Measurements from ENCODE around the gene EDDM3A.
A peak's percentile ranks its signal among the peaks of the same experiment; 100 is the strongest.
"Not testable (repeated sequence)": the region's sequence is repeated elsewhere in the genome, so short reads cannot be mapped to it uniquely, and the experiment has no call there.

Gene EDDM3A

DNA sequence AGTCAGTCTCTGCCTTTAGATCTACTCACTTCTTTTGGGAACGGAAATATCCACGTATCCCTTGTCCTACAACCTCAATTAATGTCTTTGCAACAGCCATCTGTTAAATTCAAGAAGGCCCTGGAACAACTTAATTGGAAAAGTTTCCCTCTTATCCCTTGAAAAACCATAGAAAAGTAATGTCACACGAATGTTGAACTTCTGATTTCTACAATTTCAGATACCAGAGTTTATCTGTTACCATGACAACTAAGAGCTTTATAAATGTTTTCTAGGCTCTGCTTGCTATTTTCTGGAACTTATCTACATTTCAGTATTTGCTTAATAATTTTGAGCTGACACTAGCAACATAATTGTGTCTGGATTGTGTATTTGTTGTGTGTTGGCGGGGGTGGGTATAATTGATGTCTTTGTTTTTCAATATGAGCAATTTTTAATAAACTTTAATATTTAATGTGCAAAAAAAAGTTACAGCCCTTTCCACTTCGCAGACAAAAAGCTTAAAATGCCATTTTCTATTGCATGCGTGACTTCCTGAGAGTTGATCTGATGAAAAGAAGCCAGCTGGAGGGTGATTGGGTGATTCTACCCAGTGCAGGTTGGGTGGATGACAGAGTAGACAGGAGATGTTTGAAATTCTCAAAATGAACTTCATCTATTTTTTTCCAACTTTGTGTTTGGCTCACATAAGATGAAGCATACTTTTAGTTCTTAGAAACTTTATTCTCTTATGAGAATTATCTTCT is 11.8 kb upstream of the EDDM3A start:
- no peak for DNase-seq (ENCODE audit: low spot score)

DNA sequence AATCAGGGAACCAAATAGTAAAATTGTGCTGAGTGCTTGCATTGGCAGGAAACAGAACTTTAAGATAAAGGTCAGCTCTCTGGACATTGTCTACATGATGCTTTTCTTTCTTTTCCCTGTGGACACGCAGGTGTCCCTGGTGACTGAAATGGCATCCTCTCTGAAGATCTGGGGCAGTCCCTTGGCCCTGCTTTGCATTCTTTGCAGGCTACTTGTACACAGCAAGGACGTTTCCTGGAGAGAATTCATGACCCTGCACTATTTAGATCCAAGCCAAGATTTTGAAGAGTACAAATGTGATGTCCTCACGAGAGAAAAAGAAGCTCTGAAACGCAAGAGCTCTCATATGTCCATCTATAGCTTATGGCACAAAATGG is 11.3 kb upstream of the EDDM3A start:
- no peak for DNase-seq (ENCODE audit: low spot score)

DNA sequence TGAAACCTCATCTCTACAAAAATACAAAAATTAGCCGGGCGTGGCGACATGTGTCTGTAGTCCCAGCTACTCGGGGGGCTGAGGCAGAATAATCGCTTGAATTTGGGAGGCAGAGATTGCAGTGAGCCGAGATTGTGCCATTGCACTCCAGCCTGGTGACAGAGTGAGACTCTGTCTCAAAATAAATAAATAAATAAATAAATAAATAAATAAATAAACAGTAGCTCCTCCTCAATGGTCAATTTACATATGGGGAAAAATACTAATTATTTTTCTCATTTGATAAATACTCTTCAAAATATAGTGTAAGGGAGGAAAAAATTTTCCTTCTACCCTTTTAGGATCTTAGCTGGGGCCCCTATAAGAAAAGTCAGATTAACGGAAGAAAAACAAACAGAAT is 7.4 kb upstream of the EDDM3A start:
- DNase-seq (ENCODE audit: low spot score), result not testable (repeated sequence)

DNA sequence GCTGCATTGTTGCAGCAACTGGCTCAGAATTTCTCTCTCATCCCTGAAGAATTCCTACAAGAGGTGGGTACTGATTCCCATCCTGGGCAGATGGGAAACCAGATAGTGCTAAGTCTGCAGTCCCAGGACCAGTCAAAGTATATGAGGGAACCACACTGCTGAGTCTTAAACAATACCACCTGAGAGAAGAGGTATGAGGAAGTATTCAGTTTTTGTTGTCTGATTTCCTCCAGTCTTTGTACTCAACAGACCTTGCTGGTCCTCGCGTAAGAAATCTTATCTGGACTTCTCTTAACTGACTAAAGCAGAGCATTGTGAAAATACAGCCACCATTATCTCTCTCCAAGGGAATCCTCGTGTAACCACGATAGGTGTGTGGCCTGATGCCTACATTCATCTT is 3.6 kb upstream of the EDDM3A start:
- no peak for DNase-seq (ENCODE audit: low spot score)

DNA sequence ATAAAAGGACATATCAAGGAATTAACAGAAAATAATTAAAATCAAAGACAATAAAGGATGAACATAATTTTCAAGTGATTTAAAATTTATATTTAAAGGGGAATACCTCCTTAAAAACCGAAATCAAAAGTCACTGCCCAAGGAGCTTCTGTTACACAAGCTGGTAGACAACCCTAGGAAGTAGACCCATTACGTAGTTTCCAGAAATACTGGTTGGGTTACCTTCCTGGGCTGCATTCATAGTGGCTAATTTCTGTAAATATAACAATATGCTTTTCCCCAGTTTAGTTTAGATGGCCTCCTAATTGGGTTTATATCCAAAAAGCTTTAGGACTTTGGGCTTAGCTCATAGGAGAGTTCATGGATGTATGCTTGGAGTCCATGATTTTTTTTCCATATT is 2.1 kb upstream of the EDDM3A start:
- DNase-seq (ENCODE audit: low spot score), result no peak

DNA sequence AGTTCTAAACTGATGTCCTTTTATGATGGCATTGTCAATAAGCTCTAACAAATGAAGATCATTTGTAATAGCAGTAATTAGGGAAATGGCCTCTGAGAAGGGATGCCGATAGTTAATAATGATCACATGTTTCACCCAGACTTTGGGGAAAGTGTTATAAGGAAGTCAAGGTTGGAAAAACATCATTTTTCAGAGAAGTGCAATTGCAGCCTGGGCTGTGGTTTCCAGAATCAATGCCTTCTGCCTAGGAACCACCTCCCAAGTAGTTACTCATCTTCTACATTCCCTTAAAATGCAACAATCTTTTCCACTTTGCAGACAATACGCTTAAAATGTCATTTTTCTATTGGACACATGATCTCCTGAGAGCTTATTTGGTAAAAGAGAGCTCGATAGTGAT is 879 bp downstream of the EDDM3A start:
- DNase-seq (ENCODE audit: low spot score), result no peak

DNA sequence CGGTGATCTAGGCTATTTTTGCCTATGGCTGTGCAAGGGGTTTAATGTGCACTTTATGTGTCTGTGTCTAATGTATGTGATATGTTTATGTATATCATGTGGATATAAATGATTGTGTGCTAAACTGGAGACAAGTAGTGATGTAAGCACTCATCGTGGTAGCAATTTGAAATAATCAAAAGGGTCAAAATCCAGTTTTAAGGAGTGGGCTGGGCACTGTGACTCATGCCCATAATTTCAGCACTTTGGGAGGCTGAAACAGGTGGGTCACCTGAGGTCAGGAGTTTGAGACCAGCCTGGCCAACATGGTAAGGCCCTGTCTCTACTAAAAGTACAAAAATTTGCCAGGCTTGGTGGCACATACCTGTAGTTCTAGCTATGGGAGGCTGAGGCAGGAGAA is 2.8 kb downstream of the EDDM3A start:
- DNase-seq (ENCODE audit: low spot score), result no peak

DNA sequence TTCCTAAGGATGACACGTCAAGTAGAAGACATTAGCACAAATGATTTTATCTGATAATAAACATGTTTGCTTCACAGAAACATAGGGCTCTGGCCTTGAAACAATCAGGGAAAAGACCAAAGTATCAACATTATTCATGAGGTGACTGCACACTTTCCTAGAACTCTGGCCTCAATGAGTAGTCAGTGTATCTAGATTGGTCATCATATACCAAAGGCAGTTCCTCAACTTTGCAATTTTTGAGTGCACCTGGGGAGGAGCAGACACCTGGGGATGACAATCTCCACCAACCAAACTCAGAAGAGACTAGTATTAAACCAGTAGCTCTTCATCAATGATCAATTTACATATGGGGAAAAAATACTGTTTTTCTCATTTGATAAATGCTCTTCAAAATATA is 4.5 kb downstream of the EDDM3A start:
- DNase-seq (ENCODE audit: low spot score), result no peak

DNA sequence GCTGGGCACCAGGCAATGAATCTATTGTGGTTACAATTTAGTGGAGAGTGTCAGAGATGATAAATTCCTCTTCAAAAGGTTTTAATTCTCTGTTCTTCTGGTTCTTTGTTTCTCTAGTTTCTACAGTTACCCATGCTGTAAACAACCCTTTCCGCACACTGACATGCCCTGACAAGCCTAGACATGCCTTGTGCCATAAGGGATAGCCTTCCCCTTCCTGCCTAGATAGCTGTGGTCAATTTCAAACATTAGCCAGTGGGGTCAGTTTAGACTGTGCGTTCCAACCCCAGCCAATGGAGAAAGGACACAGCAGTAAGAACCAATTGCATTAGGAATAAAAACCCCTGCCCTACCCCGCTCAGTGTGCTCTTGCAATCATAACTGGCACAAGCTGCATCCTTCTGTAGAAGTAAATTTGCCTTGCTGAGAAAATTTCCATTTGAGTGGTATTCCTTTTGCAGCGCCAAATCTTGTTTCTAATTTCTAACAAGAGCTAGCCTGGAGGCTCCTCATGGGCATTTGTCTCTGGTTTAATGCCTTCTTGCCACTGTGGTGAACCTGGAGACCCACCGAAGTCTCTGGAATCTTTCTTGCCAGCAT is 6.4 kb downstream of the EDDM3A start:
- DNase-seq (ENCODE audit: low spot score), result no peak

DNA sequence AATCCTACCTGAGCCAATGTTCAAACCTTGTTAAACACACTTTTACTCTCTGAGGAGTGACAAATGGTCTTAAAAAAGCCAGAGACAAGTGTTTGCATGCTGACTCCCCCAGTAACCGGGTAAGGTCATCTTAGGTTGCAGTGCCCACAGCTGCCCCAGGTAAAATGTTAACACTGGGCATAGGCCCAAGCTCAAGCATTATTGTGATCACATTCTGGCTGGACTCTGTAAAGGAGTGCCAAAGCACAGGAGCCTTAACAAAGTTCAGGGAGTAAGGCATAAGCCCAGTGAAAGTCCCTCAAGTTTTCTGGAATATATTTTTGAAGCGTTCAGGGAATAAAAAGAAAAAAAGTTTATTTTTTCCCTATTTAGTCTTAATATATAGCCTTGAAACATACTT is 8.6 kb downstream of the EDDM3A start:
- DNase-seq (ENCODE audit: low spot score), result no peak

DNA sequence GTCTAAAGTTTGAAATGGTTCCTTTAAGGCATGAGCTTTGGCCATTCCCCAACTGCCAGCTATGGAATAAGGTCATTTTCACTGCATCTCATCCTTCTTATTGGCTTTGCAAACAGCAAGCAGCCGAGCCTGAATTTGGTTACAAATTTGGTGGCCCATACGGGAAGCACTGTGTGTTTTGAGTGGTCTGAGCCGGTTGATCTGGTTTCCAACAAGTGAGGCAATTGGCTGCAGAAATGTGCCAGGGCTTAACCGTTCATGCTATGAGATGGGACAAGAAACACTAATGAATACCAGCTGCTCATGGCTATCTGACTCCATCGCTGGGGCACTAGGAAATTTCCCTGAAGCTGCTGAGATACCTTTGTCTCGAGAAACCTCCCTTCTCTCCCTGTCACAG is 9.3 kb downstream of the EDDM3A start:
- DNase-seq (ENCODE audit: low spot score), result no peak

DNA sequence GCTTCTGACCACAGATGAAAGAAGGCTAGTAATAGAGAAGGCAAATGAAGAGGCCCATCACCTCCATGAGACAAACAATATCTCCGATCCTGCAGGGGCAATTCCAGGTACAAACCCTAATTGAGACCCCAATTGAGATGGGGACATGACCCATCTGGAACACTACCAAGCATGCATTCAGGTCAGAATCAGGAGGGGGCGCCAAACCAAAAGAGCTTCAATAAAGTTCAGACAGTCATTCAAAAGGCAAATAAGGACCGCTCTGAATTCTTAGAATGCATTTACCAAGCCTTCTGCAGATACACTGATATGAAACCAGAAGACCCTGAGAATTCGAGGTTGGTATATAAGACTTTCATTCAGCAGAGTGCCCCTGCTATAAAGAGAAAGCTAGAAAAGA is 12.3 kb downstream of the EDDM3A start:
- peak; percentile 4 for DNase-seq (ENCODE audit: low spot score)

DNA sequence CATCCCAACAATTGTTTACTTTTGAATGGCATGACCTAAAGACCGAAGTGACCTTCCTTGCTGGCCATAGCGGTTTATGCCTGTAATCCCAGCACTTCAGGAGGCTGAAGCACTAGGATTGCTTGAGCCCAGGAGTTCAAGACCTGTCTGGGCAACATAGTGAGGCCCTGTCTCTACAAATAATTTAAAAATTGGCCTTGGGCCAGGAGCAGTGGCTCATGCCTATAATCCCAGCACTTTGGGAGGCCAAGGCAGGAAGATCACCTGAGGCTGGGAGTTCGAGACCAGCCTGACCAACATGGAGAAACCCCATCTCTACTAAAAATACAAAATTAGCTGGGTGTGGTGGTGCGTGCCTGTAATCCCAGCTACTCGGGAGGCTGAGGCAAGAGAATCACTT is 13.8 kb downstream of the EDDM3A start:
- DNase-seq (ENCODE audit: low spot score), result not testable (repeated sequence)

DNA sequence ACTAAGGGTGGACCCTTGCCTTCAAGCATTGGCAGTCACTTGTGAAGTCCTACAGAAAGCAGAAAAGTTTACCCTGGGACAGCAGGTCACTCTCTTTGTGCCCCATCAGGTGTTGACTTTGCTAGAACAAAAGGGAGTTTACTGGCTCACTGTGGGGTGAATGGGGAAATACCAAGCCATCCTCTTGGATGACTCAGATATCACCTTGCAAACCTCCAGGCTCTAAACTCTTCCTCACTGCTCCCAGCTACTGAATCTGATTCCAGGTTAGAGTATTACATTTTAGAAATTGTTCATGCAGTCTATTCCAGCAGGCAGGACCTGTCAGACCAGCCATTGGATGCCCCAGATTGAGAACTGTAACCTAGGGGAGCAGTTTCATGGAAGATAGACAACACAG is 15.3 kb downstream of the EDDM3A start:
- DNase-seq (ENCODE audit: low spot score), result no peak

DNA sequence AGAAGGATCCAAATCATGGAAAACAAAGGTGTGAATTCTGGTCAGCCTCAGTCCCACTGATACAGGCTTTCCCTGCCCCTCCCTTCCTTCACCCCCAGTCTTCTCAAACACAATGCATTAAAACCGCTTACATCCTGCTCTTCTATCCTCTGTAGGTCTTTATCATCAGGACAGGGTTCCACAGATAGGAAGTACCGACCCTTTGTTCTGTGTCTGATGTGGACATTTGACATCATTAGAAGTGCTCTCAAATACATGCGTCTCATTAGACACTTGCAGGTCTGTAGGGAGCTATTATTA is 22.9 kb downstream of the EDDM3A start:
- no peak for DNase-seq (ENCODE audit: low spot score)

DNA sequence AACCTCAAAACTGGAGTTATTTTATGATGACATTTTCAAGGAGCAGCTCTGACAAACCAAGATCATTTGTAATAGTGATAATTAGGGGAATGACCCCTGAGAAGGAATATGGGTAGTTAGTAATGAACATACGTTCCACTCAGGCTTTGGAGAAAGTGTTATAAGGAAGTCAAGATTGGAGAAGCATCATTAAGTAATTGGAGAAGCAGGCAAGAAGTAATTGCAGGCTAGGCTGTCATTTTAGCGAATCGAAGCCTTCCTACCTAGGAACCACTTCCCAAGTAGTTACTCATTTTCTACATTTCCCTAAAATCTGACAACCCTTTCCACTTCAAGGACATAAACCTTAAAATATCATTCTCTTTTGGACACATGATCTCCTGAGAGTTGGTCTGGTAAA is 23.7 kb downstream of the EDDM3A start:
- DNase-seq (ENCODE audit: low spot score), result no peak

DNA sequence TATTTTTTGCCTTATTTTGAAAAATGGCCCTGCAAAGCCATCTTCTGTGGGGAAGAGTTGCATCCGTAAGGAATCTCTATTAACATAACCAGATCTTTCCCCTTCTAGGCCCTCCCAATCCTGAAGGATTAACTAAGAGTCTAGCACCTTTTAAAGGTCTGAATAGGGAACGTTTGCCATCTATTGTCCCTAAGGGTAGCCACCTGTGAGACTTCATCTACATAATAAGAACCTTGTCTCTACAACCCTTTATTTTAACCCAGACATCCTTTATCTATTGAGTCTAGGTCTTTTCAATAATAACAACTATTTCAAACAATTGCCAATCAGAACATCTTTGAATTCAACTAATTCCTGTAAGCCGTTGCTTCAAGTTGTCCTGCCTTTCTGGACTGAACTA is 27.0 kb downstream of the EDDM3A start:
- DNase-seq (ENCODE audit: low spot score), result no peak

DNA sequence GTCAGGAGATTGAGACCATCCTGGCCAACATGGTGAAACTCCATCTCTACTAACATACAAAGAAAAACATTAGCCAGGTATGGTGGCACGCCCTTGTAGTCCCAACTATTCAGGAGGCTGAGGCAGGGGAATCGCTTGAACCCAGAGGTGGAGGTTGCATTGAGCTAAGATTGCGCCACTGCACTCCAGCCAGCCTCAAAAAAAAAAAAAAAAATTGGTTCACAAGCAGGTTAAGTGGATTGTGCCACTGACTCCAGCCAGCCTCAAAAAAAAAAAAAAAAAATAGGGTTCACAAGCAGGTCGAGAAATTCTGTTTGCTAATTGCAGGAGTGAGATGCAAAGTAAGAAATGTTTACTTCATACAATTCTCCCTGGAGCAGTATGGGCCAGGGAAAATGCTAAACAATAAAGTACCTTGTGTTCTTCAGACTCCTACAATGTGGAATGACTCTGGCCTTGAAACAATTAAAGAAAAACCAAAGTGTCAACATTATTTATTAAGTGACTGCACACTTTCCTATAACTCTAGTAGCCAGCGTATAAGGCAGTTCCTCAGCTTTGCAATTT is 28.7 kb downstream of the EDDM3A start:
- DNase-seq (ENCODE audit: low spot score), result no peak

DNA sequence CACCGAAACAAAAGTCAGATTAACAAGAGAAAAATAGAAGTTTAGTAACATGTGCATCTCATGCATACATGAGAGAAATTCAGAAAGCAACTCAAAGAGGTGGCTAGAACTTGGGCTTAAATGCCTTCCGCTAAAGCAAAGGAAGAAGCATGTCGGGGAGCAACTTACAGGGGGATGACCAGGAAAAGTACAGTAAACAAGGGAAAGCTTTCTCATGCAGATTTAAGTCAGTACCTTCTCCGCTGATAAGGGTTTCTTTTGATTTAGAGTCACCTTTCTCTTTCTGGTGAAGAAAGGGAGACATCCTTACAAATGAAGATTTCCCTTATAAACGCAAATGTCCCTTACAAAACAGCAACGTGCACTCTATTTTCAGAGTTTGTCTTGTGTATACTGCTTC is 29.4 kb downstream of the EDDM3A start:
- no peak for DNase-seq (ENCODE audit: low spot score)

DNA sequence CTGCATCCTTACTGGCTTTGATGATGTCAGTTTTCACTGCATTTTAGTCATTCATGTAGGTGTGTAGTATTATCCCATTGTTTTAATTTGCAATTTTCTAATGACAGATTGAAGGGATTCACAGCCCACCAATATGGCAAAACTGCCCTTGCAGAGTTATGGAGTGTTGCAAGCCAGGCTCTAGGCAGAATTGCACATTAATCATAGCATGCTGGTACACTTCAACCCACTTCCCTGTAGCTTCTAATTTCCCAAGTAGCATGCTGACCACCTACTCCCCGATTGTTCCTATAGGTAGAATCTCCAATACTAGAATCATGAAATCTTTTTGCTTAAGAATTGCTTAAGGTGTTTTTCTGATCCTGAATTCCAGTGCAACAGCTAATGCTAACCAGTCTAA is 30.2 kb downstream of the EDDM3A start:
- DNase-seq (ENCODE audit: low spot score), result no peak

DNA sequence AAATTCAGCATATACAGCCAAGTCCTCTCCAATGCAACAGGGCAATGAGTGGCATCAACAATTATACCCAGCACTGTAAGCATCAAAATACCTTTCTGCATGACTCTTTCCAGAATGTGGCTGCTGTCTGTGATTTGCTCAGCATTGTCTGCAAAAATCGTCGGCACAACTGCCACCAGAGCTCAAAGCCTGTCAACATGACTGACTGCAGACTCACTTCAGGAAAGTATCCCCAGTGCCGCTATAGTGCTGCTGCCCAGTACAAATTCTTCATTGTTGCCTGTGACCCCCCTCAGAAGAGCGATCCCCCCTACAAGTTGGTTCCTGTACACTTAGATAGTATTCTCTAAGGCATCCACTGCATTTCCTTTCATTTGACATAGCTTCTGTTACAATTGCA is 36.1 kb downstream of the EDDM3A start:
- no peak for DNase-seq (ENCODE audit: low spot score)

DNA sequence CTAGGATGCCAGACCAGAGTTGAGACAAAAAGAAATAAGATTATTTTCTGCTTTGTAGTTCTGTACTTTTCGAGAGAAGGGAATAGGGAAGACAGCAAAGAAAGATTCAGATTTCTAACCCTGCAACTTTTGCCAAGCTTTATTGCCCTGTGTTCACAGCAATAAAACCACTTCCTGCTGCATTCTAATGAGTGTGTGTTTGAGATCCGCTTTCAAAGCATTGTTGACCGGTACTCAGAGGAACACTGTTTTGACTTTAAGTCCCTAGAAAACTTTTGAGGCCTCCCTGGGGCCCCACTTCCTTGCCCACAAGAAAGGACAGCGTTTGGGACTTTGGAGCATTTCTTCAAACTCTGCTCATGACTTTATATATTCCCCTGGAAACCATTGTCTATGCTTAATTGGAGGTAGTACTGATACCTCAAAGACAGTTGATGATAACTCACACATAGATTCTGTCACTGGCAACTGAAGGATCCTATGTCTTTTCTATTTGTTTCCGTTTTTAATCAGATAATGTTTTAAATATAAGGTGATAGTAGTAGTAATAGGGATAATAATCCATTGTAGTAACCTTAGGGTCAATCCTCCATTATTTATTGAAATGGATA is 36.7 kb downstream of the EDDM3A start:
- DNase-seq (ENCODE audit: low spot score), result no peak

DNA sequence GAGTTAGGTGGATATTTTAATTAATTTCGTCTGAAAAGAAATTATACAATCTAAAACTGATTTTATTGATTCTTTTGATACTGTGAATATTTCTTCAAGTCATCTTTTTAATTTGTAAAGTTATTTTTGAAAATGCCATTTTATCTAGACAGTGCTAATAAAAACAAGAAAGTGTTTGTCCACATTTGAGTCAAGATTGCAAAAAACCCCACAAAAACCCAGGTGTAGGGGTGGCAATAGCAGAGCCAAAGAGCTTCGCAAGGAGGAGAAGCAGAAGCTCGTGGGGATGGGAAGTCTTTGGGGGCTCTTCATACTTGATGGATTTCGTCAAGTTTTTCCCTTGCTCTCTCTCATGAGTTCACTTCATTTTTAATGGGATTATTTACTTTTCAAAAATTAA is 41.3 kb downstream of the EDDM3A start:
- DNase-seq (ENCODE audit: low spot score), result no peak

Data from cerebellar cortex (tissue), 1 donor.